ENCODE measurements around the gene GOLM1.

DNA sequence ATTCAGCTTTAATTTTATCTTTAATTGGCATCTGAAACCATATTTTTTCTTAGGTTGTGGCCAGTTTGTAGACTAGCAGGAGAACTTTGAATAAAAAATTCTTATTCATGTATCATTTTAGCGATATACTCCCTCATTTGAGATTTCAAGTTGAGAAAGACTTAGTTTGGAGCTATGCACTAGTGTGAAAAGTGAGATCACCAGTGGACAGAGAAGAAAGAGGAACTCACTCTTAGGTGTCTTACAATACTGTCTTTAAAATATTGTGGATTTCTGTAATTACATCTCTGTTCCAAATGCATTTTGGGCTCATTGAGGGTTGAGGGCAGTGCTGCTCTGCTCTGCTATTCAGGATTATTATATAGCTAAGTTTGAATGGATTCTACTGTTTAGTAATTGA is 103.8 kb downstream of the GOLM1 start:
- TF ChIP-seq ZNF274 (IDR thresholded peaks at IDR 0.05; ENCODE audit: borderline replicate concordance, low read depth, low read length) (no peak), SP1 (CRISPR knock-in tag; IDR thresholded peaks at IDR 0.05) (no peak), ZNF561 (CRISPR knock-in tag; conservative IDR thresholded peaks at IDR 0.05) (no peak)

Data from K562 (cell line).